Breast epithelium (tissue), 4 donors: ENCODE results near the gene NEURL1. TPM values are rescaled to one million over a fixed set of nuclear protein-coding genes. Genes with fewer than 3 reads are reported as not detected.

Source experiments
- DNase-seq, 2 donors: peaks; one replicate each; pipeline ENCODE4 v3.0.0-alpha.2; 2019; ENCODE audit warnings: low spot score in 2 of 2
- H3K27ac ChIP-seq, 2 donors: fragments of 200-600 bp; sonication (generic) in 1 of 2; one replicate each; pipeline ENCODE4 v1.5.1; 2016 to 2019; ENCODE audit warnings: mild to moderate bottlenecking in 1 of 2
- H3K27me3 ChIP-seq, 2 donors: fragments of 200-600 bp; sonication (generic) in 1 of 2; one replicate each; pipeline versions ENCODE4 v1.5.1 to v1.6.0; 2017 to 2019; ENCODE audit warnings: control low read depth in 1 of 2, mild to moderate bottlenecking in 1 of 2
- H3K36me3 ChIP-seq: fragments of 200-600 bp; one replicate; pipeline ENCODE4 v1.5.1; 2019
- H3K4me1 ChIP-seq, 2 donors: fragments of 200-600 bp; sonication (generic); one replicate each; pipeline ENCODE4 v1.5.1; 2016 to 2019; ENCODE audit warnings: control low read depth in 1 of 2
- H3K4me3 ChIP-seq, 3 donors: fragments of 200-600 bp; sonication (generic); 1 replicate in 2 of 3; 2 replicates in 1 of 3; pipeline ENCODE4 v1.5.1; 2016 to 2019; ENCODE audit warnings: mild to moderate bottlenecking in 3 of 3, moderate library complexity in 2 of 3
- H3K9me3 ChIP-seq, 2 donors: fragments of 200-600 bp; sonication (generic) in 1 of 2; one replicate each; pipeline ENCODE4 v1.5.1; 2016 to 2019; ENCODE audit warnings: control low read depth in 1 of 2
- POLR2A ChIP-seq: fragments of 450-650 bp; IDR thresholded peaks from one replicate; pipeline ENCODE4 v1.6.1; 2016; ENCODE audit warnings: antibody characterized with exemption, mild to moderate bottlenecking, moderate library complexity
- POLR2AphosphoS5 ChIP-seq, 3 donors: sonication (generic); formaldehyde crosslinking; IDR thresholded peaks; one replicate each; pipeline ENCODE4 v1.6.1; 2017; ENCODE audit warnings: antibody characterized with exemption in 3 of 3
- intact Hi-C: fragments of 100-400 bp; cut with DNase I; formaldehyde crosslinking; loops from one replicate; pipeline ENCODE4 v1.15.1; 2023; ENCODE audit warnings: low total_unique reads
- total RNA-seq, 3 donors: library from RNA; depleted of rRNA; stranded (reverse); fragments of >200 nt; gene quantifications; one replicate each; pipeline ENCODE4 v1.1.0, GENCODE V29; 2016
- TF ChIP-seq, protein P1 (sequence below), 3 donors: fragments of 450-650 bp; IDR thresholded peaks; one replicate each; pipeline ENCODE4 v1.5.1; 2016 to 2017; ENCODE audit warnings: antibody characterized with exemption in 3 of 3, mild to moderate bottlenecking in 3 of 3, moderate library complexity in 3 of 3

The NEURL1 gene
- total RNA-seq, 3 donors from 2014 or later = 0.16 to 1.5 (median 0.33) TPM

DNA sequence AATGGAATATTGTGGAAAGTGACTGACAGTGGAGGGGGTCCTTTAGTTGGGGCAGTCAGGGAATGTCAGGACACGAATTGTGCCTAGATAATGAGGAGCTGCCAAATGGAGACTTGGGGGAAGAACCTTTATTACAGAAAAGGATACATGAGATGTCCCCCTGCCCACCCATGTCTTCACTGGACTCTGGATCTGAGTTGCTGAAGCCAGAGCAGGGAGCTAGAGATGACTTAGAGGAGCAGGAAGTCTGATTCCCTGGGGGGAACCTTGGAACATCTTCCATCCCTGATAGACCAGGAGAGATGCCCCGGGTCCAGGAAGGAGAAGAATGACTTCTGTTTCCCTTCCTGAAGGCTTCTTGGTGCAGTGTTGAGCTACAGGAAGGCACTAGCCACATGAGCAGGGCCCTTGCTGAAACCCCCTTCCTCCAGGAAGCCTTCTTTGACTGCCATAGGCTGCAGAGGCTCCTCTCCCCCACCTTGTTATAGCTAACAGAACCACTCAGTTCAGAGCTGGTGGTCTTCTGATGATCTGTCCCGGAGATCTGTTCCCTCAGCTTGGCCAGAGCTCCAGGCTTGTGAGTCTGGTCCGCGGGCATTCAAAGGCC lies 747 bp upstream of the NEURL1 start:
- Histone ChIP-seq H3K27ac (no peak overlapping the region), H3K4me1 (no peaks in the 10 kb centered on the region), H3K27me3 (peaks cover 0 to 20% of the 10 kb centered on the region in 2 donors), H3K9me3 (no peaks in the 10 kb centered on the region), H3K36me3 (no peaks in the 10 kb centered on the region), H3K4me3 (peak overlapping the region in 1 of 3 donors; percentile 80)
- intact Hi-C loops = no loop called here
- DNase-seq = no peak
- TF ChIP-seq POLR2AphosphoS5 (IDR thresholded peaks at IDR 0.05) (no peak), POLR2A (no peak)
- TF ChIP-seq, protein P1, sequence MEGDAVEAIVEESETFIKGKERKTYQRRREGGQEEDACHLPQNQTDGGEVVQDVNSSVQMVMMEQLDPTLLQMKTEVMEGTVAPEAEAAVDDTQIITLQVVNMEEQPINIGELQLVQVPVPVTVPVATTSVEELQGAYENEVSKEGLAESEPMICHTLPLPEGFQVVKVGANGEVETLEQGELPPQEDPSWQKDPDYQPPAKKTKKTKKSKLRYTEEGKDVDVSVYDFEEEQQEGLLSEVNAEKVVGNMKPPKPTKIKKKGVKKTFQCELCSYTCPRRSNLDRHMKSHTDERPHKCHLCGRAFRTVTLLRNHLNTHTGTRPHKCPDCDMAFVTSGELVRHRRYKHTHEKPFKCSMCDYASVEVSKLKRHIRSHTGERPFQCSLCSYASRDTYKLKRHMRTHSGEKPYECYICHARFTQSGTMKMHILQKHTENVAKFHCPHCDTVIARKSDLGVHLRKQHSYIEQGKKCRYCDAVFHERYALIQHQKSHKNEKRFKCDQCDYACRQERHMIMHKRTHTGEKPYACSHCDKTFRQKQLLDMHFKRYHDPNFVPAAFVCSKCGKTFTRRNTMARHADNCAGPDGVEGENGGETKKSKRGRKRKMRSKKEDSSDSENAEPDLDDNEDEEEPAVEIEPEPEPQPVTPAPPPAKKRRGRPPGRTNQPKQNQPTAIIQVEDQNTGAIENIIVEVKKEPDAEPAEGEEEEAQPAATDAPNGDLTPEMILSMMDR (IDR thresholded peaks at IDR 0.05) = no peak

DNA sequence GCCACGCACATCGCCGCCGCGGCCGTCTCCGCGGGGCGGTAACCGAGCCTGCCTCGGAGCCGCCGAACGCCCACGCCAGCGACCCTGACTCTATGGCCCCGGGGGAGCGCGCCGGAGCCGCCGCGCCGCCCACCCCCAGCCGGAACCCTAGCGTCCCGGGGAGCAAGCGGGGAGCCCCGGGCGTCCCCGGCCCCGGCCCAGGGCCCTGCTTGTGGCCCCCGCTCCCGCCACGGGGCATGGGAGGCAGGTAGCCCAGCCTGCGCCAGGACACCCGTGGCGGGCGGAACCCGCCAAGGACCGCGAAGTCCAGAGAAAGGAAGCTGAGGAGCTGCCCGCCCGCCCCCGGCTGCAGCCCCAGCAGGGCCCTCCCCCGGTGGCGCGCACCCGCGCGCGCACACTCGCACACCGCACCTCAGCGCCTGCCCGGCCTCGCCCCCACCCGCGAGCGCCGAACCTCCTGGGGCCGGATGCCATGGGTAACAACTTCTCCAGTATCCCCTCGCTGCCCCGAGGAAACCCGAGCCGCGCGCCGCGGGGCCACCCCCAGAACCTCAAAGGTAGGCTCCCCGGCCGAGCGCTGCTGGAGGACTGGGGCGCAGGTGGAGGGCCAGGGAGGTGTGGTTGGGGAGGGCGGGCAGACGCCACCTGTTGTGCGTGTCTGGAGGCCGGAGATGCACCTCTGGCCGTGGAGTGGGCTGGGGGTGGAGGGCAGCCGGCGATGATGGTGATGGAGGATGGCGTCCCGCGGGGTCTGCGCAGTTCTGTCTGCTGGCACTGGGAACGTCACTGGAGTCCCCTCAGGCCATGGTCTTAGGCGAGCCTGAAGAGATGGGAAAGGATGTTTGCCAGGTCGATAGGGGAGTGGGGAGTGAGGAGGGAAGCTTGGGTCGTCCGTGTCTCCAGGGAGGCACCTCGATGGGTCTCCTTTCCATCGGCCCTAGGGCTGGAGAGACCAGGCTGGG lies 692 bp downstream of the NEURL1 start:
- intact Hi-C loops = no loop called here
- DNase-seq = no peak
- no peaks in the 10 kb centered on the region for H3K36me3 ChIP-seq
- peak overlapping the region; percentile 50 to 80 (median 61) for H3K4me3 ChIP-seq
- H3K9me3 ChIP-seq = no peaks in the 10 kb centered on the region
- TF ChIP-seq, protein P1 (IDR thresholded peaks at IDR 0.05) = no peak
- no peak for TF ChIP-seq POLR2A
- no peak for TF ChIP-seq POLR2AphosphoS5 (IDR thresholded peaks at IDR 0.05)
- peaks cover 0 to 23% of the 10 kb centered on the region in 2 donors for H3K27me3 ChIP-seq
- no peaks in the 10 kb centered on the region for H3K4me1 ChIP-seq
- no peak overlapping the region for H3K27ac ChIP-seq

DNA sequence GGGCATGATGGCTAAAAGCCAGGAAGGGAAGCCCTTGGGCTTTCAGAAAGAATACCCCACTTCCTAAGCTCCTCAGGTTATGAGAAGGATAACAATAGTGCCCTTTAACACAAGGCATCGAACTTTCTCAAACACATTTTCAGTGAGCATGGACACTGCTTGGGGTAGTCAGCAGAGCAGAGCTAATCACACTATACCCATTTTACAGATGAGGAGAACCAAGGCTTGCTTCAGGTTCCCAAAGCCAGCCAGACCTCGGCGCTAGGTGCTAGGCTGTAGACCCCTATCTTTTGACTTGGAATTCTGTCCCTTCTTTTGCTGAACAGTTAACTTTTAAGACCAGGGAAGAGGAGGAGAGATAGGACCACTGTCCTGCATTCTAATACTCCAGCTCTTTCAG lies 1.8 kb downstream of the NEURL1 start:
- Histone ChIP-seq H3K9me3 (no peaks in the 10 kb centered on the region), H3K4me3 (no peak overlapping the region), H3K36me3 (no peaks in the 10 kb centered on the region), H3K27me3 (peaks cover 0 to 23% of the 10 kb centered on the region in 2 donors), H3K27ac (no peak overlapping the region), H3K4me1 (no peaks in the 10 kb centered on the region)
- no peak for DNase-seq
- intact Hi-C loops = no loop called here
- no peak for TF ChIP-seq POLR2AphosphoS5 (IDR thresholded peaks at IDR 0.05)
- TF ChIP-seq, protein P1 (IDR thresholded peaks at IDR 0.05) = no peak
- no peak for TF ChIP-seq POLR2A

DNA sequence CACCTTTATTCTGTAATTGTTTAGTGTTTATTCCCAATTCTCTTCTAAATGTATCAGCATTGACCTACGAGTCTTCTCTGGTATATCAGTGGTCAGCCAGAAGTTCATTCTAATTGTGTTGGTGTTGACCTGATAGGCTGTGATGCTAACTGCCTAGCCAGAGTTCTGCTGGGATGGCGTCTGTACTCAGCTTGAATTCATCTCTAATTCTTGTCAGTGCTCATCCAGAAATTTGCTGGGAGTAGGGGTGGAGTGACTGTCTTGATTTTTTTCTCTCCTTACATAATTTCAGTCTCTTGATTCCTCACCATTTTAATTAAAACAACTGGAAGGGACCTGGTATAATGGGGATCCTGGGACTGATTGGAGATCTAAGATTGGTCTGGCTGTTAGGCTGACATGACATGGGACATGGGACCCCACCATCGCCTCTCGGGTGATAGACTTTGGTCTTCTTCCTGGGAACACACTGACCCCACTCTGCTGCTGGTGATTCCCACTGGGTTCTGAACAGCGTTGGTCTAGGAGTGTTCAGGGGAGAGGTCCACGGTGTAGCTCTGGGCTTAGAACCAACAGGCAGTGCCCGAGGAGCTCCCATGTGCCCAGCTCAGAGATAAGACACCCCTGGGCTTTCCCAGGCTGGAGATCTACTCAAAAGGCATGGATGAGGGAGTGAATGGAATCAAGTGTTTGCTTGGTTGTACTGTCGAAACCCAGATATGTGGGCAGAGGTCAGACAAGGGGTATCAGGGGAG lies 3.8 kb downstream of the NEURL1 start:
- intact Hi-C loops = no loop called here
- TF ChIP-seq POLR2AphosphoS5 (IDR thresholded peaks at IDR 0.05) (no peak), POLR2A (no peak)
- TF ChIP-seq, protein P1 (IDR thresholded peaks at IDR 0.05) = no peak
- Histone ChIP-seq H3K9me3 (no peaks in the 10 kb centered on the region), H3K4me3 (no peak overlapping the region), H3K4me1 (no peaks in the 10 kb centered on the region), H3K27me3 (peaks cover 0 to 23% of the 10 kb centered on the region in 2 donors), H3K27ac (no peak overlapping the region), H3K36me3 (no peaks in the 10 kb centered on the region)
- DNase-seq = no peak
